A549 (cell line): ENCODE data around the gene CATSPERB.

Experiments used
- CHD2 ChIP-seq: fragments of 150-350 bp; IDR thresholded peaks from 2 replicates; pipeline ENCODE4 v1.6.1; 2014; ENCODE audit warnings: low read length; ENCODE audit not compliant: partially characterized antibody
- ESRRA ChIP-seq: fragments of 150-350 bp; IDR thresholded peaks from 2 replicates; pipeline ENCODE4 v1.6.1; 2014; ENCODE audit warnings: mild to moderate bottlenecking, low read length, borderline replicate concordance
- GATA3 ChIP-seq: IDR thresholded peaks from 2 replicates; pipeline ENCODE4 v1.6.1; 2012; ENCODE audit warnings: borderline replicate concordance
- MAFK ChIP-seq: fragments of 450-650 bp; IDR thresholded peaks from 2 replicates; pipeline ENCODE4 v1.6.1; 2014; ENCODE audit not compliant: partially characterized antibody
- NPAS2 ChIP-seq: fragments of 250-450 bp; sonication (Bioruptor Pico); IDR thresholded peaks from 2 replicates; pipeline ENCODE4 v1.8.0; 2022; ENCODE audit warnings: mild to moderate bottlenecking, moderate library complexity, borderline replicate concordance
- POLR2A ChIP-seq: IDR thresholded peaks from 2 replicates; pipeline ENCODE4 v1.6.1; 2012; ENCODE audit warnings: mild to moderate bottlenecking, low read length
- RAD21 ChIP-seq, 2 experiments: fragments of >200 bp in 1 of 2; sonication (Bioruptor Twin) in 1 of 2; formaldehyde crosslinking in 1 of 2; IDR thresholded peaks in 1 of 2; conservative IDR thresholded peaks in 1 of 2; 2 replicates in 1 of 2; 3 replicates in 1 of 2; pipeline ENCODE4 v1.6.1; 2012 to 2018; ENCODE audit warnings: inconsistent platforms in 1 of 2
- TFCP2L1 ChIP-seq: fragments of 250-450 bp; sonication (Bioruptor Pico); IDR thresholded peaks from 2 replicates; pipeline ENCODE4 v1.5.0; 2021; ENCODE audit warnings: mild to moderate bottlenecking
- TF ChIP-seq, protein P1 (sequence below): fragments of >200 bp; sonication (Bioruptor Twin); formaldehyde crosslinking; IDR thresholded peaks from 3 replicates; pipeline ENCODE4 v1.5.1; 2016
- TF ChIP-seq, protein P2 (sequence below): fragments of 200-600 bp; sonication (generic); IDR thresholded peaks from 2 replicates; pipeline ENCODE4 v1.6.1; 2016; ENCODE audit warnings: antibody characterized with exemption, mild to moderate bottlenecking, moderate library complexity
- TF ChIP-seq, protein P3 (sequence below): IDR thresholded peaks from 2 replicates; pipeline ENCODE4 v1.6.1; 2012

DNA sequence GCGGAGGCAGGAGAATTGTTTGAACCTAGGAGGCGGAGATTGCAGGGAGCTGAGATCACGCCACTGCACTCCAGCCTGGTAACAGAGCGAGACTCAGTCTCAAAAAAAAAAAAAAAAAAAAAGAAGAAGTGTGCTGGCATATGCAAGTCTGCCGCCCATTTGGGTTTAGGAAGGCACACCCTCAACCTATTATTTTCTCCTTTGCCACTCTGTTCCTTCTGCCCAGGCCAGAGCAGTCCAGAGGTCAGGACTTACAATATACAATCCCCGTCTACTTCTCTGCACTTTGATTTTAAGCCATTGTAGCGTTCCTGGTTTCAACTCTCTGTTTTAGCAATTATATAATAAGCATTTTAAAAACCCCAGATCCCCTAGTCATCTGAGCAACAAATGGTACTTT, 39.8 kb downstream of the CATSPERB start:
- TF ChIP-seq, protein P1, sequence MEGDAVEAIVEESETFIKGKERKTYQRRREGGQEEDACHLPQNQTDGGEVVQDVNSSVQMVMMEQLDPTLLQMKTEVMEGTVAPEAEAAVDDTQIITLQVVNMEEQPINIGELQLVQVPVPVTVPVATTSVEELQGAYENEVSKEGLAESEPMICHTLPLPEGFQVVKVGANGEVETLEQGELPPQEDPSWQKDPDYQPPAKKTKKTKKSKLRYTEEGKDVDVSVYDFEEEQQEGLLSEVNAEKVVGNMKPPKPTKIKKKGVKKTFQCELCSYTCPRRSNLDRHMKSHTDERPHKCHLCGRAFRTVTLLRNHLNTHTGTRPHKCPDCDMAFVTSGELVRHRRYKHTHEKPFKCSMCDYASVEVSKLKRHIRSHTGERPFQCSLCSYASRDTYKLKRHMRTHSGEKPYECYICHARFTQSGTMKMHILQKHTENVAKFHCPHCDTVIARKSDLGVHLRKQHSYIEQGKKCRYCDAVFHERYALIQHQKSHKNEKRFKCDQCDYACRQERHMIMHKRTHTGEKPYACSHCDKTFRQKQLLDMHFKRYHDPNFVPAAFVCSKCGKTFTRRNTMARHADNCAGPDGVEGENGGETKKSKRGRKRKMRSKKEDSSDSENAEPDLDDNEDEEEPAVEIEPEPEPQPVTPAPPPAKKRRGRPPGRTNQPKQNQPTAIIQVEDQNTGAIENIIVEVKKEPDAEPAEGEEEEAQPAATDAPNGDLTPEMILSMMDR: no peak
- TF ChIP-seq POLR2A (no peak), RAD21 (conservative IDR thresholded peaks at IDR 0.05 in 1 of 2, IDR thresholded peaks at IDR 0.05 in 1 of 2) (no peak), GATA3 (no peak), NPAS2 (no peak), CHD2 (no peak), MAFK (no peak), ESRRA (no peak), TFCP2L1 (CRISPR knock-in tag) (no peak)
- TF ChIP-seq, protein P2, sequence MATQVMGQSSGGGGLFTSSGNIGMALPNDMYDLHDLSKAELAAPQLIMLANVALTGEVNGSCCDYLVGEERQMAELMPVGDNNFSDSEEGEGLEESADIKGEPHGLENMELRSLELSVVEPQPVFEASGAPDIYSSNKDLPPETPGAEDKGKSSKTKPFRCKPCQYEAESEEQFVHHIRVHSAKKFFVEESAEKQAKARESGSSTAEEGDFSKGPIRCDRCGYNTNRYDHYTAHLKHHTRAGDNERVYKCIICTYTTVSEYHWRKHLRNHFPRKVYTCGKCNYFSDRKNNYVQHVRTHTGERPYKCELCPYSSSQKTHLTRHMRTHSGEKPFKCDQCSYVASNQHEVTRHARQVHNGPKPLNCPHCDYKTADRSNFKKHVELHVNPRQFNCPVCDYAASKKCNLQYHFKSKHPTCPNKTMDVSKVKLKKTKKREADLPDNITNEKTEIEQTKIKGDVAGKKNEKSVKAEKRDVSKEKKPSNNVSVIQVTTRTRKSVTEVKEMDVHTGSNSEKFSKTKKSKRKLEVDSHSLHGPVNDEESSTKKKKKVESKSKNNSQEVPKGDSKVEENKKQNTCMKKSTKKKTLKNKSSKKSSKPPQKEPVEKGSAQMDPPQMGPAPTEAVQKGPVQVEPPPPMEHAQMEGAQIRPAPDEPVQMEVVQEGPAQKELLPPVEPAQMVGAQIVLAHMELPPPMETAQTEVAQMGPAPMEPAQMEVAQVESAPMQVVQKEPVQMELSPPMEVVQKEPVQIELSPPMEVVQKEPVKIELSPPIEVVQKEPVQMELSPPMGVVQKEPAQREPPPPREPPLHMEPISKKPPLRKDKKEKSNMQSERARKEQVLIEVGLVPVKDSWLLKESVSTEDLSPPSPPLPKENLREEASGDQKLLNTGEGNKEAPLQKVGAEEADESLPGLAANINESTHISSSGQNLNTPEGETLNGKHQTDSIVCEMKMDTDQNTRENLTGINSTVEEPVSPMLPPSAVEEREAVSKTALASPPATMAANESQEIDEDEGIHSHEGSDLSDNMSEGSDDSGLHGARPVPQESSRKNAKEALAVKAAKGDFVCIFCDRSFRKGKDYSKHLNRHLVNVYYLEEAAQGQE: no peak
- TF ChIP-seq, protein P3, sequence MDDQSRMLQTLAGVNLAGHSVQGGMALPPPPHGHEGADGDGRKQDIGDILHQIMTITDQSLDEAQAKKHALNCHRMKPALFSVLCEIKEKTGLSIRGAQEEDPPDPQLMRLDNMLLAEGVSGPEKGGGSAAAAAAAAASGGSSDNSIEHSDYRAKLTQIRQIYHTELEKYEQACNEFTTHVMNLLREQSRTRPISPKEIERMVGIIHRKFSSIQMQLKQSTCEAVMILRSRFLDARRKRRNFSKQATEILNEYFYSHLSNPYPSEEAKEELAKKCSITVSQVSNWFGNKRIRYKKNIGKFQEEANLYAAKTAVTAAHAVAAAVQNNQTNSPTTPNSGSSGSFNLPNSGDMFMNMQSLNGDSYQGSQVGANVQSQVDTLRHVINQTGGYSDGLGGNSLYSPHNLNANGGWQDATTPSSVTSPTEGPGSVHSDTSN: no peak
